IPS-NIHi7 (cell line): ENCODE measurements around the gene KRT82.
"Not testable (repeated sequence)": the region's sequence is repeated elsewhere in the genome, so short reads cannot be mapped to it uniquely, and the experiment has no call there.

Experiments used
- DNase-seq: peaks from one replicate; pipeline ENCODE4 v3.0.0; 2012; ENCODE audit warnings: mixed read lengths; ENCODE audit errors: extremely low spot score

The KRT82 gene

GRCh38 chr12:52405922-52406385, at the start of gene KRT82:
Gene KRT82 (minus strand): TSS chr12:52406335. CDS start chr12:52406277, 58 bp downstream.
- no peak for DNase-seq

- DNase-seq, result no peak
Measured at GRCh38 chr12:52455821-52456220, 49.7 kb upstream of the KRT82 start.

- DNase-seq, result no peak
Measured at GRCh38 chr12:52454411-52455201, 48.5 kb upstream of the KRT82 start.

- DNase-seq, result no peak
Measured at GRCh38 chr12:52452101-52452500, 46.0 kb upstream of the KRT82 start, which contains the start of gene KRT6B. Gene KRT6B (minus strand): TSS chr12:52452146. CDS start chr12:52452078, 68 bp downstream.

- no peak for DNase-seq
Measured at GRCh38 chr12:52448228-52448627, 42.1 kb upstream of the KRT82 start.

- DNase-seq, result not testable (repeated sequence)
Measured at GRCh38 chr12:52447196-52447595, 41.1 kb upstream of the KRT82 start.

GRCh38 chr12:52446367-52447045, 40.4 kb upstream of the KRT82 start:
- no peak for DNase-seq

GRCh38 chr12:52445876-52446275, 39.7 kb upstream of the KRT82 start:
- no peak for DNase-seq

- no peak for DNase-seq
Measured at GRCh38 chr12:52444647-52445595, 38.8 kb upstream of the KRT82 start.

GRCh38 chr12:52443966-52444365, 37.8 kb upstream of the KRT82 start:
- no peak for DNase-seq

GRCh38 chr12:52442600-52443061, 36.5 kb upstream of the KRT82 start:
- peak; percentile 85 for DNase-seq

GRCh38 chr12:52441320-52441911, 35.3 kb upstream of the KRT82 start:
- no peak for DNase-seq

GRCh38 chr12:52440821-52441319, 34.7 kb upstream of the KRT82 start:
- DNase-seq, result no peak

GRCh38 chr12:52439845-52440244, 33.7 kb upstream of the KRT82 start:
- DNase-seq, result no peak

GRCh38 chr12:52439420-52439819, 33.3 kb upstream of the KRT82 start:
- DNase-seq, result no peak

- no peak for DNase-seq
Measured at GRCh38 chr12:52438305-52439301, 32.5 kb upstream of the KRT82 start.

GRCh38 chr12:52437508-52437907, 31.4 kb upstream of the KRT82 start:
- DNase-seq, result no peak

GRCh38 chr12:52436828-52437474, 30.8 kb upstream of the KRT82 start:
- no peak for DNase-seq
